Heart left ventricle (tissue), 13 donors: ENCODE results near the gene MAPKAP1.

Experiments
- CTCF ChIP-seq, 12 donors: fragments of 200-600 bp; sonication (generic) in 4 of 12; IDR thresholded peaks; one replicate each; pipeline versions ENCODE4 v1.5.0 to v1.8.0; 2018 to 2022; ENCODE audit warnings: antibody characterized with exemption in 12 of 12, mild to moderate bottlenecking in 5 of 12
- POLR2A ChIP-seq, 2 donors: fragments of 450-650 bp; IDR thresholded peaks; one replicate each; pipeline ENCODE4 v1.6.1; 2017; ENCODE audit warnings: antibody characterized with exemption in 2 of 2, mild to moderate bottlenecking in 2 of 2, moderate library complexity in 2 of 2
- donor health status: ischemic (EF 13 %, LVEDD 7.1; RV severe dilation, severe dysfunction).
- donor health status: DM: no; HTN: yes; CAD: no.
- donor health status: DM: no; HTN: no; CAD: no.
- donor health status: ischemic (EF 25% LVEDD 6.9; RV normal size, moderate dysfunction).
- donor health status: ischemic (EF 25% LVEDD 5.7; RV mildly dilated, moderate dysfunction).
- donor health status: ischemic (EF 35%, LVEDD 5.7; RV mildly dilated, moderate dysfunction).
- donor health status: nonischemic (EF 11% LVEDD 7.7; RV severe dilation, severe dysfunction).
- donor health status: DM: yes; HTN: yes; CAD: no.
- donor health status: PGD.
- donor health status: ischemic (EF 29% LVEDD 5.4; RV normal size, mild dysfunction).
- donor health status: nonischemic (EF 23%, LVEDD 6.1; RV moderate dilation, normal function).

- TF ChIP-seq CTCF (IDR thresholded peaks at IDR 0.05) = no peak
- no peak for TF ChIP-seq POLR2A (IDR thresholded peaks at IDR 0.05)
Observed at GRCh38 chr9:125410522-125410894, 296.5 kb downstream of the MAPKAP1 start.
